SK-N-SH treated with all-trans-retinoic acid at 6 μM for 48 hours (cell line): ENCODE measurements around the gene EDEM2.

ENCODE experiments used
- ATAC-seq: fragments of 200-7000 bp; cut with Tn5 transposase; 3 replicates; pipeline ENCODE4 v1.9.1; 2020; ENCODE audit warnings: mild to moderate bottlenecking, moderate library complexity
- ARNTL ChIP-seq: fragments of 450-650 bp; formaldehyde crosslinking; IDR thresholded peaks from 2 replicates; pipeline ENCODE4 v1.5.0; 2020; ENCODE audit warnings: low read depth, mild to moderate bottlenecking, moderate library complexity, borderline replicate concordance
- BACH2 ChIP-seq: fragments of 250-450 bp; sonication (Bioruptor Pico); IDR thresholded peaks from 2 replicates; pipeline ENCODE4 v1.9.0; 2021; ENCODE audit warnings: mild to moderate bottlenecking, borderline replicate concordance
- CREB5 ChIP-seq: fragments of 250-450 bp; sonication (Bioruptor Pico); IDR thresholded peaks from 2 replicates; pipeline ENCODE4 v1.5.1; 2020; ENCODE audit warnings: low read depth, mild to moderate bottlenecking, moderate library complexity
- CSDC2 ChIP-seq: fragments of 250-450 bp; sonication (Bioruptor Pico); IDR thresholded peaks from 2 replicates; pipeline ENCODE4 v1.5.0; 2020; ENCODE audit warnings: mild to moderate bottlenecking, moderate library complexity
- CSRNP3 ChIP-seq: fragments of 250-450 bp; sonication (Bioruptor Pico); IDR thresholded peaks from 2 replicates; pipeline ENCODE4 v1.5.1; 2021; ENCODE audit warnings: mild to moderate bottlenecking, moderate library complexity
- ESRRG ChIP-seq: fragments of 250-450 bp; sonication (Bioruptor Pico); IDR thresholded peaks from 2 replicates; pipeline ENCODE4 v1.6.1; 2021; ENCODE audit warnings: mild to moderate bottlenecking
- ISL1 ChIP-seq: fragments of 250-450 bp; sonication (Bioruptor Pico); IDR thresholded peaks from 2 replicates; pipeline ENCODE4 v2.1.2; 2022; ENCODE audit warnings: mild to moderate bottlenecking, moderate library complexity
- OSR1 ChIP-seq: fragments of 250-450 bp; sonication (Bioruptor Pico); IDR thresholded peaks from 2 replicates; pipeline ENCODE4 v1.8.0; 2022; ENCODE audit warnings: moderate library complexity, mild to moderate bottlenecking, inconsistent platforms
- PATZ1 ChIP-seq: fragments of 250-450 bp; sonication (Bioruptor Pico); IDR thresholded peaks from 2 replicates; pipeline ENCODE4 v1.8.0; 2020; ENCODE audit warnings: mild to moderate bottlenecking, moderate library complexity, borderline replicate concordance
- POU6F1 ChIP-seq: fragments of 250-450 bp; sonication (Bioruptor Pico); IDR thresholded peaks from 2 replicates; pipeline ENCODE4 v1.8.0; 2021; ENCODE audit warnings: low read depth, mild to moderate bottlenecking, moderate library complexity, borderline replicate concordance
- PPARA ChIP-seq: fragments of 250-450 bp; sonication (Bioruptor Pico); IDR thresholded peaks from 2 replicates; pipeline ENCODE4 v1.5.0; 2020; ENCODE audit warnings: mild to moderate bottlenecking, borderline replicate concordance
- RARB ChIP-seq: fragments of 250-450 bp; sonication (Bioruptor Pico); IDR thresholded peaks from 2 replicates; pipeline ENCODE4 v1.8.0; 2021; ENCODE audit warnings: mild to moderate bottlenecking, moderate library complexity
- TCF4 ChIP-seq: fragments of 250-450 bp; sonication (Bioruptor Pico); IDR thresholded peaks from 2 replicates; pipeline ENCODE4 v1.8.0; 2021; ENCODE audit warnings: mild to moderate bottlenecking, moderate library complexity, borderline replicate concordance
- TSHZ2 ChIP-seq: fragments of 250-450 bp; sonication (Bioruptor Pico); IDR thresholded peaks from 2 replicates; pipeline ENCODE4 v1.5.0; 2020; ENCODE audit warnings: mild to moderate bottlenecking, moderate library complexity
- ZC3H10 ChIP-seq: fragments of 250-450 bp; sonication (Bioruptor Pico); IDR thresholded peaks from 2 replicates; pipeline ENCODE4 v1.5.1; 2021; ENCODE audit warnings: mild to moderate bottlenecking, moderate library complexity
- ZFP3 ChIP-seq: fragments of 250-450 bp; sonication (Bioruptor Pico); IDR thresholded peaks from 2 replicates; pipeline ENCODE4 v1.5.0; 2020; ENCODE audit warnings: mild to moderate bottlenecking, moderate library complexity
- ZFP30 ChIP-seq: fragments of 450-650 bp; formaldehyde crosslinking; IDR thresholded peaks from 2 replicates; pipeline ENCODE4 v1.5.0; 2022; ENCODE audit warnings: mild to moderate bottlenecking, moderate library complexity
- ZNF565 ChIP-seq: fragments of 450-650 bp; formaldehyde crosslinking; conservative IDR thresholded peaks from 2 replicates; pipeline ENCODE4 v1.5.0; 2020; ENCODE audit warnings: low read depth, mild to moderate bottlenecking, moderate library complexity
- ZNF8 ChIP-seq: fragments of 450-650 bp; formaldehyde crosslinking; IDR thresholded peaks from 2 replicates; pipeline ENCODE4 v1.5.0; 2020; ENCODE audit warnings: mild to moderate bottlenecking, moderate library complexity

The EDEM2 gene

GRCh38 chr20:35155936-35156335 is 8.8 kb upstream of the EDEM2 start:
- TF ChIP-seq PPARA (CRISPR knock-in tag): no peak
- no peak for TF ChIP-seq CSRNP3
- TF ChIP-seq ESRRG (CRISPR knock-in tag): no peak
- TF ChIP-seq TSHZ2: no peak
- no peak for TF ChIP-seq ZFP3 (CRISPR knock-in tag)
- TF ChIP-seq ZFP30 (CRISPR knock-in tag): no peak
- ATAC-seq: no peak

- ATAC-seq: no peak
- TF ChIP-seq BACH2 (CRISPR knock-in tag) (no peak), POU6F1 (CRISPR knock-in tag) (no peak), ARNTL (CRISPR knock-in tag) (no peak), ZNF8 (CRISPR knock-in tag) (no peak), ESRRG (CRISPR knock-in tag) (no peak), TSHZ2 (no peak), RARB (CRISPR knock-in tag) (no peak), ZNF565 (CRISPR knock-in tag) (no peak), CREB5 (no peak), ZFP3 (CRISPR knock-in tag) (no peak), ZC3H10 (CRISPR knock-in tag) (no peak), OSR1 (CRISPR knock-in tag) (no peak)
Observed at GRCh38 chr20:35151736-35152135, 4.6 kb upstream of the EDEM2 start.

GRCh38 chr20:35150846-35151579 is 3.9 kb upstream of the EDEM2 start:
- no peak for ATAC-seq
- TF ChIP-seq ZNF8 (CRISPR knock-in tag) (no peak), PATZ1 (CRISPR knock-in tag) (no peak), OSR1 (CRISPR knock-in tag) (no peak), CSDC2 (CRISPR knock-in tag) (no peak), CREB5 (no peak), ZNF565 (CRISPR knock-in tag) (no peak), PPARA (CRISPR knock-in tag) (no peak), CSRNP3 (no peak), TCF4 (CRISPR knock-in tag) (no peak), ISL1 (no peak), POU6F1 (CRISPR knock-in tag) (no peak), RARB (CRISPR knock-in tag) (no peak)
